Endothelial cell of umbilical vein (primary cell): Measurements from ENCODE around the gene SNX30. TPM values are rescaled to one million over a fixed set of nuclear protein-coding genes. Genes with fewer than 3 reads are reported as not detected.

Experiments
- BruUV-seq: library from RNA; stranded (reverse); fragments of 400-500 nt; replicated peaks from 2 replicates; lab custom pipeline; 2021; lab: Mats Ljungman, UMichigan
- CTCF ChIA-PET: fragments of 300-600, 350-600 bp; sonication (Branson Sonifier 250); formaldehyde crosslinking; loops from one replicate; lab custom pipeline; 2021; ENCODE audit warnings: antibody characterized with exemption, inconsistent platforms; lab: Charles Lee
- POLR2A ChIA-PET: fragments of 300-600, 350-600 bp; sonication (Branson Sonifier 250); formaldehyde crosslinking; loops from one replicate; lab custom pipeline; 2021; ENCODE audit warnings: antibody characterized with exemption, inconsistent platforms; lab: Charles Lee
- DNase-seq: peaks from one replicate; pipeline ENCODE4 v3.0.0-alpha.2; 2011; ENCODE audit warnings: low read depth, low spot score
- FAIRE-seq: peaks from 2 replicates; lab custom pipeline; 2011; peaks lifted over from hg19 to GRCh38; lab: Jason Lieb, UNC
- H2AFZ ChIP-seq: 2 replicates; pipeline ENCODE4 v1.6.0; 2012; ENCODE audit warnings: low read depth, low read length, control low read depth, inconsistent platforms
- H3K27ac ChIP-seq: 2 replicates; pipeline ENCODE4 v1.5.1; 2011; ENCODE audit warnings: low read depth, mild to moderate bottlenecking, control low read depth, low read length, moderate library complexity; ENCODE audit not compliant: insufficient read depth
- H3K27me3 ChIP-seq, 2 experiments: 2 replicates each; pipeline versions ENCODE4 v1.6.0 to v1.6.1; 2011; ENCODE audit warnings: low read length in 2 of 2, mixed read lengths in 1 of 2; ENCODE audit not compliant: control insufficient read depth in 2 of 2, insufficient read depth in 2 of 2
- H3K36me3 ChIP-seq, 2 experiments: 2 replicates in 1 of 2; 3 replicates in 1 of 2; pipeline ENCODE4 v1.5.1; 2011; ENCODE audit warnings: low read length in 2 of 2, mild to moderate bottlenecking in 1 of 2, moderate library complexity in 1 of 2; ENCODE audit not compliant: control insufficient read depth in 2 of 2, insufficient read depth in 2 of 2; ENCODE audit errors: extremely low read depth in 1 of 2
- H3K4me1 ChIP-seq: 3 replicates; pipeline ENCODE4 v1.5.1; 2011; ENCODE audit warnings: mild to moderate bottlenecking, low read length; ENCODE audit not compliant: control insufficient read depth, insufficient read depth; ENCODE audit errors: extremely low read depth
- H3K4me2 ChIP-seq: 2 replicates; pipeline ENCODE4 v1.6.1; 2011; ENCODE audit warnings: low read length, control low read depth, mixed read lengths; ENCODE audit not compliant: insufficient read depth
- H3K4me3 ChIP-seq, 3 experiments: fragments of 200-600 bp in 1 of 3; sonication (generic), shearing (Covaris generic) in 1 of 3; replicated peaks in 1 of 3; 2 replicates each; pipeline ENCODE4 v1.5.1; 2011 to 2016; ENCODE audit warnings: control low read depth in 3 of 3, low read length in 3 of 3, mild to moderate bottlenecking in 2 of 3, inconsistent platforms in 1 of 3, low read depth in 1 of 3, moderate library complexity in 1 of 3; ENCODE audit not compliant: insufficient read depth in 1 of 3
- H3K79me2 ChIP-seq: 2 replicates; pipeline ENCODE4 v1.6.0; 2012; ENCODE audit warnings: low read length, inconsistent platforms; ENCODE audit not compliant: control insufficient read depth, insufficient read depth
- H3K9ac ChIP-seq: replicated peaks from 2 replicates; pipeline ENCODE3; 2011; ENCODE audit warnings: low read length, control low read depth; ENCODE audit not compliant: insufficient read depth; ENCODE audit errors: extremely low read depth
- H3K9me1 ChIP-seq: replicated peaks from 3 replicates; pipeline ENCODE4 v1.6.0; 2011; ENCODE audit warnings: mild to moderate bottlenecking, low read length; ENCODE audit not compliant: control insufficient read depth, insufficient read depth; ENCODE audit errors: extremely low read depth
- H3K9me3 ChIP-seq: replicated peaks from 2 replicates; pipeline ENCODE4 v1.5.1; 2012; ENCODE audit warnings: low read length, inconsistent platforms; ENCODE audit not compliant: control insufficient read depth, insufficient read depth
- H4K20me1 ChIP-seq: replicated peaks from 2 replicates; pipeline ENCODE3; 2011; ENCODE audit warnings: mild to moderate bottlenecking, low read length; ENCODE audit not compliant: control insufficient read depth, insufficient read depth; ENCODE audit errors: extremely low read depth
- EZH2 ChIP-seq: IDR thresholded peaks from 2 replicates; pipeline ENCODE4 v1.6.1; 2012; ENCODE audit warnings: borderline replicate concordance, low read depth, mild to moderate bottlenecking, moderate library complexity, low read length, inconsistent platforms; ENCODE audit not compliant: severe bottlenecking
- FOS ChIP-seq: IDR thresholded peaks from 2 replicates; pipeline ENCODE4 v1.6.1; 2011; ENCODE audit warnings: mild to moderate bottlenecking, low read length, moderate library complexity, borderline replicate concordance; ENCODE audit not compliant: insufficient read depth
- GATA2 ChIP-seq: IDR thresholded peaks from 2 replicates; pipeline ENCODE4 v1.7.0; 2011; ENCODE audit warnings: low read depth, mild to moderate bottlenecking, moderate library complexity, mixed read lengths, low read length; ENCODE audit not compliant: insufficient read length, insufficient read depth
- JUN ChIP-seq: IDR thresholded peaks from 2 replicates; pipeline ENCODE4 v1.6.1; 2011; ENCODE audit warnings: borderline replicate concordance, low read depth; ENCODE audit not compliant: insufficient read length, insufficient read depth
- MYC ChIP-seq: IDR thresholded peaks from one replicate; pipeline ENCODE4 v1.6.1; 2011; ENCODE audit warnings: mild to moderate bottlenecking, low read depth, low read length
- POLR2A ChIP-seq: IDR thresholded peaks from 2 replicates; pipeline ENCODE4 v1.6.1; 2012; ENCODE audit warnings: low read depth, mild to moderate bottlenecking, control low read depth, low read length
- POLR2AphosphoS5 ChIP-seq: IDR thresholded peaks from 2 replicates; pipeline ENCODE4 v1.6.1; 2012; ENCODE audit warnings: low read depth, mild to moderate bottlenecking, control low read depth, low read length, moderate library complexity; ENCODE audit not compliant: insufficient read depth
- dilution Hi-C: fragments of 300-500 bp; cut with MboI; formaldehyde crosslinking; loops from one replicate; pipeline ENCODE4 v1.15.0; 2019; ENCODE audit warnings: low sequenced_read_pairs; ENCODE audit not compliant: extremely low pct_ligation_motif_present
- intact Hi-C: fragments of 100-400 bp; cut with micrococcal nuclease; formaldehyde crosslinking; loops from one replicate; pipeline ENCODE4 v1.10.0; 2022
- polyA plus RNA-seq, 4 experiments: library from polyadenylated mRNA; depleted of rRNA in 3 of 4; stranded (reverse) in 3 of 4; unstranded in 1 of 4; fragments of >200 nt; gene quantifications; 2 replicates each; pipeline versions ENCODE4 v1.2.1 to v1.2.3, GENCODE V29; 2011 to 2012; ENCODE audit warnings: missing spikeins in 1 of 4
- total RNA-seq: library from RNA; stranded (reverse); gene quantifications from 2 replicates; pipeline ENCODE4 v1.2.3, GENCODE V29; 2021
- TF ChIP-seq, protein P1 (sequence below): IDR thresholded peaks from 2 replicates; pipeline ENCODE4 v1.6.1; 2011; ENCODE audit not compliant: insufficient read depth, insufficient read length
- TF ChIP-seq, protein P2 (sequence below), 2 donors: IDR thresholded peaks; 1 replicate in 1 of 2; 2 replicates in 1 of 2; pipeline ENCODE4 v1.5.1; 2011; ENCODE audit warnings: low read length in 2 of 2, mild to moderate bottlenecking in 2 of 2, moderate library complexity in 2 of 2, control low read depth in 1 of 2, inconsistent platforms in 1 of 2, low read depth in 1 of 2; ENCODE audit not compliant: insufficient read depth in 1 of 2; ENCODE audit errors: extremely low read depth in 1 of 2

Gene SNX30
- total and polyA plus RNA-seq, 2 donors (not counting 3 experiments of a cell fraction or from before 2014, with no cell fraction given) = 2.8 to 6.3 TPM

DNA sequence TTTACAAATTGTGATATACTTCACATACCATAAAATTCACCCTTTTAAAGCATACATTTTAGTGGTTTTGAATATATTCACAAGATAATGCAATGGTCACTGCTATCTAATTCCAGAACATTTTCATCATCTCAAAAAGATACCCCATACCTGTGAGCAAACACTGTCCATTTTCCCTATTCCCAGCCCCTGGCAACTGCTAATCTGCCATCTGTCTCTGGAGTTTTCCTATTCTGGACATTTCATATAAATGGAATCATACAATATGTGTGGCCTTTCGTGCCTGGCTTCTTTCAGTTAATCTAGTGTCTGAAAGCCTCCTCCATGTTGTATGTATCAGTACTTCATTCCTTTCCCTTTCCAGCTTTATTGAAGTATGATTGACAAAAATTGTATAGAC lies 14.7 kb downstream of the SNX30 start:
- Histone ChIP-seq H3K9me1 (no peaks in the 10 kb centered on the region), H3K9ac (no peak overlapping the region), H3K4me1 (no peaks in the 10 kb centered on the region), H3K4me3 (no peak overlapping the region), H3K79me2 (no peaks in the 10 kb centered on the region), H3K4me2 (no peak overlapping the region), H3K27me3 (no peaks in the 10 kb centered on the region), H2AFZ (no peak overlapping the region), H3K36me3 (no peaks in the 10 kb centered on the region), H4K20me1 (no peaks in the 10 kb centered on the region), H3K9me3 (no peaks in the 10 kb centered on the region), H3K27ac (no peak overlapping the region)
- no peak for FAIRE-seq
- DNase-seq = no peak
- TF ChIP-seq FOS (no peak), POLR2AphosphoS5 (no peak), EZH2 (no peak), MYC (no peak), POLR2A (no peak), GATA2 (no peak), JUN (no peak)
- TF ChIP-seq, protein P1, sequence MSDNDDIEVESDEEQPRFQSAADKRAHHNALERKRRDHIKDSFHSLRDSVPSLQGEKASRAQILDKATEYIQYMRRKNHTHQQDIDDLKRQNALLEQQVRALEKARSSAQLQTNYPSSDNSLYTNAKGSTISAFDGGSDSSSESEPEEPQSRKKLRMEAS = no peak
- TF ChIP-seq, protein P2, sequence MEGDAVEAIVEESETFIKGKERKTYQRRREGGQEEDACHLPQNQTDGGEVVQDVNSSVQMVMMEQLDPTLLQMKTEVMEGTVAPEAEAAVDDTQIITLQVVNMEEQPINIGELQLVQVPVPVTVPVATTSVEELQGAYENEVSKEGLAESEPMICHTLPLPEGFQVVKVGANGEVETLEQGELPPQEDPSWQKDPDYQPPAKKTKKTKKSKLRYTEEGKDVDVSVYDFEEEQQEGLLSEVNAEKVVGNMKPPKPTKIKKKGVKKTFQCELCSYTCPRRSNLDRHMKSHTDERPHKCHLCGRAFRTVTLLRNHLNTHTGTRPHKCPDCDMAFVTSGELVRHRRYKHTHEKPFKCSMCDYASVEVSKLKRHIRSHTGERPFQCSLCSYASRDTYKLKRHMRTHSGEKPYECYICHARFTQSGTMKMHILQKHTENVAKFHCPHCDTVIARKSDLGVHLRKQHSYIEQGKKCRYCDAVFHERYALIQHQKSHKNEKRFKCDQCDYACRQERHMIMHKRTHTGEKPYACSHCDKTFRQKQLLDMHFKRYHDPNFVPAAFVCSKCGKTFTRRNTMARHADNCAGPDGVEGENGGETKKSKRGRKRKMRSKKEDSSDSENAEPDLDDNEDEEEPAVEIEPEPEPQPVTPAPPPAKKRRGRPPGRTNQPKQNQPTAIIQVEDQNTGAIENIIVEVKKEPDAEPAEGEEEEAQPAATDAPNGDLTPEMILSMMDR (IDR thresholded peaks at IDR 0.05; ENCODE audit: extremely low read depth in 1 of 2, insufficient read depth in 1 of 2, low read depth in 1 of 2, low read length in 2 of 2) = no peak
- ChIA-PET POLR2A (no interaction called here), CTCF (no interaction called here)
- dilution Hi-C loops (no loop called here), intact Hi-C loops (no loop called here)
- no TSS peak for BruUV-seq
